Occipital lobe (tissue), 2 donors: ENCODE data around the gene NSD2. TPM values are rescaled to one million over a fixed set of nuclear protein-coding genes. Genes with fewer than 3 reads are reported as not detected.

ENCODE experiments used
- DNase-seq: peaks from one replicate; lab custom pipeline; 2025; lab: John Stamatoyannopoulos, UW
- total RNA-seq: library from RNA; depleted of rRNA; stranded (reverse); fragments of >200 nt; gene quantifications from one replicate; pipeline ENCODE4 v1.2.3, GENCODE V29; 2014

Gene NSD2
- total RNA-seq, 1 donor from 2014 or later, result 105 TPM

- no peak for DNase-seq
Observed at GRCh38 chr4:1945124-1945895, 74.1 kb downstream of the NSD2 start.

- DNase-seq, result no peak
Observed at GRCh38 chr4:1945912-1946311, 74.7 kb downstream of the NSD2 start.

GRCh38 chr4:1948232-1948631 is 77.0 kb downstream of the NSD2 start:
- no peak for DNase-seq

- no peak for DNase-seq
Observed at GRCh38 chr4:1948892-1949436, 77.8 kb downstream of the NSD2 start.

- DNase-seq, result no peak
Observed at GRCh38 chr4:1950369-1950768, 79.2 kb downstream of the NSD2 start.

GRCh38 chr4:1952058-1952700 is 81.0 kb downstream of the NSD2 start:
- no peak for DNase-seq

- DNase-seq, result no peak
Observed at GRCh38 chr4:1952719-1953118, 81.5 kb downstream of the NSD2 start.

GRCh38 chr4:1953335-1953734 is 82.1 kb downstream of the NSD2 start:
- DNase-seq, result no peak

- no peak for DNase-seq
Observed at GRCh38 chr4:1956631-1957030, 85.4 kb downstream of the NSD2 start.

GRCh38 chr4:1958276-1959103 is 87.3 kb downstream of the NSD2 start:
- DNase-seq, result no peak

- no peak for DNase-seq
Observed at GRCh38 chr4:1959104-1959384, 87.9 kb downstream of the NSD2 start.

GRCh38 chr4:1960170-1960825 is 89.1 kb downstream of the NSD2 start:
- DNase-seq, result no peak

- DNase-seq, result no peak
Observed at GRCh38 chr4:1961038-1961437, 89.8 kb downstream of the NSD2 start.

- DNase-seq, result no peak
Observed at GRCh38 chr4:1961563-1961962, 90.4 kb downstream of the NSD2 start.

GRCh38 chr4:1962980-1963379 is 91.8 kb downstream of the NSD2 start:
- no peak for DNase-seq

GRCh38 chr4:1964443-1964842 is 93.2 kb downstream of the NSD2 start:
- DNase-seq, result no peak

GRCh38 chr4:1964971-1965370 is 93.8 kb downstream of the NSD2 start:
- no peak for DNase-seq

GRCh38 chr4:1967512-1968149 is 96.4 kb downstream of the NSD2 start:
- DNase-seq, result no peak

GRCh38 chr4:1968686-1969295 is 97.6 kb downstream of the NSD2 start:
- DNase-seq, result no peak

- DNase-seq, result no peak
Observed at GRCh38 chr4:1969928-1970723, 98.9 kb downstream of the NSD2 start.
